ENCODE measurements around the gene GDPD5.
"Not testable (repeated sequence)": the region's sequence is repeated elsewhere in the genome, so short reads cannot be mapped to it uniquely, and the experiment has no call there.

The GDPD5 gene

DNA sequence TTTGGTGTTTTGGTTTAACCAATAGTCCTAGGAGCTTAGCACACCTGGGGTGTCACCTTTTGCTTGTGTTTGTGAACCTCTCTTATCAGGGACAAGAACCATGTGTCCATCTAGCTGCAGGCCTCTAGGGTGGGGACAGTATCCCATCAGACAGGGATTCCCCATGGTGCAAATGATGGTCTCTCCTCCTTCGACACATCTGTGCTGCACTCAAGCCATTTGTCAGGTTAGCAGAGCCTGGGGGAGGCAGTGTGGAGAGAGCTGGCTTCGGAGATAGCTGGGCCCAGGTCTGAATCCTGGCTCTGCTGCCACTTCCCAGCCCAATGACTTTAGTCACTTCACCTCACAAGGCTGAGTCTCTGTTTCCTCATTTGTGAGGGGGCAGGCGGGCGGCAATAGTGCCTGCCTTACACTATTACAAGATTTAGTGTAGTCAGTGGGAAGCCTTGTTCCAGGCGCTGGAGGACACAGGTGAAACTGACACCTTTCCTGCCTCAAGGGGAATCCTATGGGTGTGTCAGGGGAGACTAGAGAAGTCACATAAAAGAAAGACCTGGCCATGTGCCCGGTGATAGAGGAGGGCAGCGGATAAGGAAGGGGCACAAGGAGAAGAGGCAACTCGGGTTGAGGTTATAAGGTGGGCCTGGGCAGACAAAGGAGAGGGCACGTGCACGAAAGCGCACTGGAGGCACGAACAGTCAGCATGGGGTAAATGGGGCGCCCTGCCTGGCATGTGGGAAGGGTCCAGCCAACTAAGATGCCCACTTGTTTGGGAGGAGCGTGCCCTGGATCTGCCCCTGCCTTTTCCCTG lies 105.3 kb downstream of the GDPD5 start:
- H3K4me3 ChIP-seq (ENCODE audit: low read length): no peak overlapping the region
- H3K27me3 ChIP-seq (ENCODE audit: insufficient read depth, low read length): no peaks in the 10 kb centered on the region
- peaks cover 31% of the 10 kb centered on the region for H3K36me3 ChIP-seq (ENCODE audit: insufficient read depth, low read length)
- no peak overlapping the region for H2AFZ ChIP-seq (ENCODE audit: low read depth, low read length)
- H3K9me3 ChIP-seq (ENCODE audit: low read length): no peaks in the 10 kb centered on the region
- peaks cover 29% of the 10 kb centered on the region for H3K4me1 ChIP-seq (ENCODE audit: insufficient read depth, low read length)

DNA sequence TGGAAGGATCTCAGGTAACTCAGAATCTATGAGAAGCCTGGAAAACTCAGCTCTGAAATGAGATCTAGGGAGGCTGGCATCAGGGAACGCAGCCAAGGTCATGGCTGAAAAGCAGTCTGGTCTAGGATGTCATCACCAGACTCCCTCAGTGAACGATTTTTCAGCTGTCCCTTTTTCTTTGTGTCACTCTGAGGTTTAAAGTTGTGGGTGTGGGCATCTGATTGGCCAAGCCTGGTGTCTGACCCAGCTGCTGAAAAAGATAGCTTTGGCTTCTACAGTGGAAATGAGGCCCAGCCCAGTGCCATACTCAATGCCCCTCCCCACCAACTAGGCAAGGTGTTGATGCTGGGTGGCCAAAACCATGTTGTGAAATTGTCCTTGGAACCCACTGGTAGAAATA lies 111.9 kb downstream of the GDPD5 start:
- Histone ChIP-seq H3K27me3 (ENCODE audit: insufficient read depth, low read length) (no peaks in the 10 kb centered on the region), H2AFZ (ENCODE audit: low read depth, low read length) (no peak overlapping the region), H3K36me3 (ENCODE audit: insufficient read depth, low read length) (peaks cover 43% of the 10 kb centered on the region), H3K9me3 (ENCODE audit: low read length) (peaks cover under 1% of the 10 kb centered on the region), H3K4me1 (ENCODE audit: insufficient read depth, low read length) (no peaks in the 10 kb centered on the region), H3K4me3 (ENCODE audit: low read length) (no peak overlapping the region)

GRCh38 chr11:75413146-75413545 lies 112.6 kb downstream of the GDPD5 start:
- H3K36me3 ChIP-seq (ENCODE audit: insufficient read depth, low read length): peaks cover 49% of the 10 kb centered on the region
- not testable (repeated sequence) for H3K4me1 ChIP-seq (ENCODE audit: insufficient read depth, low read length); H2AFZ ChIP-seq (ENCODE audit: low read depth, low read length); H3K27me3 ChIP-seq (ENCODE audit: insufficient read depth, low read length); H3K4me3 ChIP-seq (ENCODE audit: low read length); H3K9me3 ChIP-seq (ENCODE audit: low read length)

DNA sequence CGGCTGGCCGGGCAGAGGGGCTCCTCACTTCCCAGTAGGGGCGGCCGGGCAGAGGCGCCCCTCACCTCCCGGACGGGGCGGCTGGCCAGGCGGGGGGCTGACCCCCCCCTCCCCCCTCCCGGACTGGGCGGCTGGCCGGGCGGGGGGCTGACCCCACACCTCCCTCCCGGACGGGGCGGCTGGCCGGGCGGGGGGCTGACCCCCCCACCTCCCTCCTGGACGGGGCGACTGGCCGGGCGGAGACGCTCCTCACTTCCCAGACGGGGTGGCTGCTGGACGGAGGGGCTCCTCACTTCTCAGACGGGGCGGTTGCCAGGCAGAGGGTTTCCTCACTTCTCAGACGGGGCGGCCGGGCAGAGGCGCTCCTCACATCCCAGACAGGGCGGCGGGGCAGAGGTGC lies 115.8 kb downstream of the GDPD5 start:
- H2AFZ ChIP-seq (ENCODE audit: low read depth, low read length); H3K4me1 ChIP-seq (ENCODE audit: insufficient read depth, low read length); H3K9me3 ChIP-seq (ENCODE audit: low read length); H3K4me3 ChIP-seq (ENCODE audit: low read length); H3K27me3 ChIP-seq (ENCODE audit: insufficient read depth, low read length): not testable (repeated sequence)
- peaks cover 51% of the 10 kb centered on the region for H3K36me3 ChIP-seq (ENCODE audit: insufficient read depth, low read length)

DNA sequence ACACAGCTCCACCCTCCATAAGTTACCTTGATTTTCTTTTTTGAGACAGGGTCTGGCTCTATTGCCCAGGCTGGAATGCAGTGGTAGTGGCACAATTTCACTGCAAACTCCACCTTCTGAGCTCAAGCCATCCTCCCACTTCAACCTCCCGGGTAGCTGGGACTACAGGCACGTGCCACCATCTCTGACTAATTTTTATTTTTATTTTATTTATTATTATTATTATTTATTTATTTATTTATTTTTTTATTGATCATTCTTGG lies 116.9 kb downstream of the GDPD5 start:
- H3K27me3 ChIP-seq (ENCODE audit: insufficient read depth, low read length): no peaks in the 10 kb centered on the region
- no peak overlapping the region for H3K4me3 ChIP-seq (ENCODE audit: low read length)
- H3K36me3 ChIP-seq (ENCODE audit: insufficient read depth, low read length): peaks cover 56% of the 10 kb centered on the region
- no peak overlapping the region for H2AFZ ChIP-seq (ENCODE audit: low read depth, low read length)
- no peaks in the 10 kb centered on the region for H3K4me1 ChIP-seq (ENCODE audit: insufficient read depth, low read length)
- peaks cover 2% of the 10 kb centered on the region for H3K9me3 ChIP-seq (ENCODE audit: low read length)

DNA sequence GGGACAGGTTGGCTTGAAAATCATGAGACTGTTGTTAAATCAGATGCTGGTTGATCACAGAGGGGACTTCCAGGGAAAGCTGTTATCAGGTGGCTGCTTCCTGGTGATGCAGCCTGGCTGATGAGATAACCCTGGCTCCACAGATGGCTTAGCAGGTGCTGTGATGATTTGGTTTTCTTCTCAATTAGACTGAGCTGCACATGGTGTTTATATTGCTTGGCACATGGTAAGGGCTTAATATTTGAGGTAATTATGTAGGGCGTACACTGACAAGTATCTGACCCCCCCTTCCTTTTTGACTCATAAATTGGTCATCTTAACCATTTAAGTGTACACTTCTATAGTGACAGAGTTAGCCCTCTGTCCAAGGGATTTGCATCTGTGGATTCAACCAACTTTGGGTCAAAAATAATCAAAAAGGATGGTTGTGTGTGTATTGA lies 119.4 kb downstream of the GDPD5 start:
- Histone ChIP-seq H3K4me3 (ENCODE audit: low read length) (no peak overlapping the region), H3K4me1 (ENCODE audit: insufficient read depth, low read length) (peaks cover 12% of the 10 kb centered on the region), H2AFZ (ENCODE audit: low read depth, low read length) (no peak overlapping the region), H3K9me3 (ENCODE audit: low read length) (peaks cover 2% of the 10 kb centered on the region), H3K36me3 (ENCODE audit: insufficient read depth, low read length) (peaks cover 66% of the 10 kb centered on the region), H3K27me3 (ENCODE audit: insufficient read depth, low read length) (no peaks in the 10 kb centered on the region)

- peaks cover 71% of the 10 kb centered on the region for H3K36me3 ChIP-seq (ENCODE audit: insufficient read depth, low read length)
- H3K4me1 ChIP-seq (ENCODE audit: insufficient read depth, low read length): peaks cover 16% of the 10 kb centered on the region
- no peak overlapping the region for H3K4me3 ChIP-seq (ENCODE audit: low read length)
- H2AFZ ChIP-seq (ENCODE audit: low read depth, low read length): no peak overlapping the region
- H3K9me3 ChIP-seq (ENCODE audit: low read length): peaks cover 2% of the 10 kb centered on the region
- H3K27me3 ChIP-seq (ENCODE audit: insufficient read depth, low read length): no peaks in the 10 kb centered on the region
Observed at GRCh38 chr11:75403983-75404658, 121.6 kb downstream of the GDPD5 start.

GRCh38 chr11:75403037-75403436 lies 122.7 kb downstream of the GDPD5 start:
- H3K27me3 ChIP-seq (ENCODE audit: insufficient read depth, low read length): no peaks in the 10 kb centered on the region
- H3K4me3 ChIP-seq (ENCODE audit: low read length): no peak overlapping the region
- H3K9me3 ChIP-seq (ENCODE audit: low read length): no peaks in the 10 kb centered on the region
- peaks cover 62% of the 10 kb centered on the region for H3K36me3 ChIP-seq (ENCODE audit: insufficient read depth, low read length)
- no peak overlapping the region for H2AFZ ChIP-seq (ENCODE audit: low read depth, low read length)
- peaks cover 16% of the 10 kb centered on the region for H3K4me1 ChIP-seq (ENCODE audit: insufficient read depth, low read length)

DNA sequence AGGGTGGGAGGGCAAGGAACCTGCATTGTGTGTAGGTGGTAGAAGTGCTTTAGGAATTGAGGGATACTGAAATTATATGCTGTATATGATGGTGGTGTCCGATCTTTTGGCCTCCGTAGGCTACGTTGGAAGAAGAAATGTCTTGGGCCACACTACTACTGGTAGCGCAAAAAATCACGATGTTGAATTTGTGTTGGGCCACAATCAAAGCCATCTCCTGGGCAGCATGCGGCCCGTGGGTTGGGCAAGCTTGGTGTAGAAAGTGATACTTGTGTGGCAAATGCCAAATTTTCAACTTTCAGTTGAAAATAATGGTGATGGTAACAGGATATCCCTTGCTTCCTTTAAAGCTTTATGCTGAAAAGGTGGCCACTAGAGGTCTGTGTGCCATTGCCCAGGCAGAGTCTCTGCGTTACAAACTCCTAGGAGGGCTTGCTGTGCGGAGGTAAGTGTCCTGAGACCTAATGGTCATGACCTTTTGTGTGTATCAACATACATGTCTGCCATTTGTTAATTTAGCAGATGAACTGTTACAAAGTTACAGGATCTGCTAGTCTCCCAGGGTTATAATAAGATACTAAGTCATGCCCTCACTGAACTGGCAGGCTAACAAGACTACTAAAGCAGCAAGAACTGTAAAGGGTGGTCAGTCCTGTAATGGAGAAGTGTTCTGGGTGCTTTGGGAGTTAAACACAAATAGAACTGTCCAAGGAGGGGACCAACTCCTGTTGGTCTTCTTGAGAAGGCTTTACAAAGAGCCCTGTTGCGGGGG lies 123.6 kb downstream of the GDPD5 start:
- no peaks in the 10 kb centered on the region for H3K27me3 ChIP-seq (ENCODE audit: insufficient read depth, low read length)
- H2AFZ ChIP-seq (ENCODE audit: low read depth, low read length): no peak overlapping the region
- H3K9me3 ChIP-seq (ENCODE audit: low read length): no peaks in the 10 kb centered on the region
- no peak overlapping the region for H3K4me3 ChIP-seq (ENCODE audit: low read length)
- H3K36me3 ChIP-seq (ENCODE audit: insufficient read depth, low read length): peaks cover 57% of the 10 kb centered on the region
- H3K4me1 ChIP-seq (ENCODE audit: insufficient read depth, low read length): peaks cover 16% of the 10 kb centered on the region

GRCh38 chr11:75400146-75400865 lies 125.4 kb downstream of the GDPD5 start:
- Histone ChIP-seq H3K36me3 (ENCODE audit: insufficient read depth, low read length) (peaks cover 44% of the 10 kb centered on the region), H3K4me3 (ENCODE audit: low read length) (peak overlapping the region; percentile 90), H3K9me3 (ENCODE audit: low read length) (no peaks in the 10 kb centered on the region), H3K27me3 (ENCODE audit: insufficient read depth, low read length) (no peaks in the 10 kb centered on the region), H3K4me1 (ENCODE audit: insufficient read depth, low read length) (peaks cover 16% of the 10 kb centered on the region), H2AFZ (ENCODE audit: low read depth, low read length) (no peak overlapping the region)

GRCh38 chr11:75399344-75400145 lies 126.2 kb downstream of the GDPD5 start, which contains the start of gene RPS3:
RPS3 (plus strand) TSS chr11:75399518; CDS start chr11:75399548, 30 bp downstream.
- Histone ChIP-seq H3K4me3 (ENCODE audit: low read length) (peak within 1 kb of the TSS; percentile 90), H3K9me3 (ENCODE audit: low read length) (no peaks in the 10 kb centered on the region), H3K4me1 (ENCODE audit: insufficient read depth, low read length) (peaks cover 16% of the 10 kb centered on the region), H2AFZ (ENCODE audit: low read depth, low read length) (peak within 1 kb of the TSS; percentile 22), H3K36me3 (ENCODE audit: insufficient read depth, low read length) (peaks cover 37% of the 10 kb centered on the region), H3K27me3 (ENCODE audit: insufficient read depth, low read length) (no peaks in the 10 kb centered on the region)

- Histone ChIP-seq H2AFZ (ENCODE audit: low read depth, low read length) (peak overlapping the region; percentile 22), H3K4me3 (ENCODE audit: low read length) (no peak overlapping the region), H3K9me3 (ENCODE audit: low read length) (no peaks in the 10 kb centered on the region)
Observed at GRCh38 chr11:75398906-75399305, 126.8 kb downstream of the GDPD5 start.

More at GRCh38 chr11:75398906-75399305, 126.8 kb downstream of the GDPD5 start:
- no peaks in the 10 kb centered on the region for H3K27me3 ChIP-seq (ENCODE audit: insufficient read depth, low read length)
- peaks cover 31% of the 10 kb centered on the region for H3K36me3 ChIP-seq (ENCODE audit: insufficient read depth, low read length)
- peaks cover 16% of the 10 kb centered on the region for H3K4me1 ChIP-seq (ENCODE audit: insufficient read depth, low read length)

Measured in neuron (in vitro differentiated cells).